IMR-90 (cell line): ENCODE measurements around the gene CAPN8. TPM values are rescaled to one million over a fixed set of nuclear protein-coding genes. Genes with fewer than 3 reads are reported as not detected.

Experiments used
- ATAC-seq: fragments of 200-7000 bp; cut with Tn5 transposase; 2 replicates; pipeline ENCODE4 v1.9.1; 2020; ENCODE audit warnings: low read depth, mild to moderate bottlenecking, moderate library complexity
- BruUV-seq: library from RNA; stranded (reverse); fragments of 400-500 nt; replicated peaks from 2 replicates; lab custom pipeline; 2021; lab: Mats Ljungman, UMichigan
- CTCF ChIA-PET: fragments of 300-600 bp; formaldehyde crosslinking; extraction: SDS; loops from one replicate; lab custom pipeline; 2021; ENCODE audit warnings: antibody characterized with exemption; lab: Yijun Ruan, JAX
- POLR2A ChIA-PET: fragments of 300-600 bp; sonication (Branson Sonifier 250); formaldehyde crosslinking; loops from one replicate; lab custom pipeline; 2022; ENCODE audit warnings: antibody characterized with exemption; ENCODE audit not compliant: unreplicated experiment; lab: Charles Lee
- DNase-seq: peaks from one replicate; pipeline ENCODE4 v3.0.0; 2013
- H2AFZ ChIP-seq: replicated peaks from 2 replicates; pipeline ENCODE3; 2013; ENCODE audit warnings: low read length, mild to moderate bottlenecking; ENCODE audit not compliant: poor library complexity
- H2AK5ac ChIP-seq: 2 replicates; pipeline ENCODE4 v1.6.1; 2013; ENCODE audit warnings: low read depth, low read length, inconsistent platforms
- H2AK9ac ChIP-seq: replicated peaks from 2 replicates; pipeline ENCODE3; 2013; ENCODE audit warnings: mild to moderate bottlenecking, low read depth, low read length, moderate library complexity; ENCODE audit not compliant: poor library complexity
- H2BK120ac ChIP-seq: 2 replicates; pipeline ENCODE4 v1.6.1; 2013; ENCODE audit warnings: low read depth, low read length, inconsistent platforms
- H2BK15ac ChIP-seq: 3 replicates; pipeline ENCODE4 v1.6.1; 2013; ENCODE audit warnings: low read depth, low read length, inconsistent platforms
- H2BK20ac ChIP-seq: 2 replicates; pipeline ENCODE4 v1.6.1; 2013; ENCODE audit warnings: low read depth, mild to moderate bottlenecking, inconsistent platforms, low read length, moderate library complexity
- H2BK5ac ChIP-seq: 2 replicates; pipeline ENCODE4 v1.6.1; 2013; ENCODE audit warnings: mild to moderate bottlenecking, low read depth, low read length, inconsistent platforms; ENCODE audit not compliant: poor library complexity, severe bottlenecking
- H3K14ac ChIP-seq: replicated peaks from 2 replicates; pipeline ENCODE4 v1.6.1; 2013; ENCODE audit warnings: low read depth, low read length, inconsistent platforms
- H3K18ac ChIP-seq: 2 replicates; pipeline ENCODE4 v1.6.1; 2013; ENCODE audit warnings: low read depth, low read length, control low read depth
- H3K23ac ChIP-seq: 2 replicates; pipeline ENCODE4 v1.6.1; 2013; ENCODE audit warnings: low read depth, low read length, inconsistent platforms
- H3K27ac ChIP-seq: 2 replicates; pipeline ENCODE4 v1.5.1; 2013; ENCODE audit warnings: mild to moderate bottlenecking, control low read depth, low read length; ENCODE audit not compliant: insufficient read depth
- H3K27me3 ChIP-seq: 2 replicates; pipeline ENCODE4 v1.6.1; 2013; ENCODE audit warnings: low read length; ENCODE audit not compliant: control insufficient read depth, insufficient read depth
- H3K36me3 ChIP-seq: 2 replicates; pipeline ENCODE4 v1.6.1; 2013; ENCODE audit warnings: low read length, mixed read lengths; ENCODE audit not compliant: control insufficient read depth, insufficient read depth
- H3K4ac ChIP-seq: 2 replicates; pipeline ENCODE4 v1.6.1; 2013; ENCODE audit warnings: low read depth, low read length, inconsistent platforms
- H3K4me1 ChIP-seq: 2 replicates; pipeline ENCODE4 v1.6.1; 2013; ENCODE audit warnings: low read length, mixed read lengths; ENCODE audit not compliant: control insufficient read depth, insufficient read depth
- H3K4me2 ChIP-seq: 2 replicates; pipeline ENCODE4 v1.6.1; 2013; ENCODE audit warnings: low read depth, mild to moderate bottlenecking, control low read depth, low read length, moderate library complexity
- H3K4me3 ChIP-seq: 2 replicates; pipeline ENCODE4 v1.5.1; 2013; ENCODE audit warnings: low read depth, mild to moderate bottlenecking, control low read depth, low read length, moderate library complexity; ENCODE audit not compliant: insufficient read depth
- H3K56ac ChIP-seq: 2 replicates; pipeline ENCODE4 v1.6.1; 2013; ENCODE audit warnings: low read length, inconsistent platforms; ENCODE audit not compliant: insufficient read depth; ENCODE audit errors: extremely low read depth
- H3K79me1 ChIP-seq, 2 experiments: 2 replicates each; pipeline ENCODE4 v1.6.1; 2013; ENCODE audit warnings: low read length in 2 of 2, inconsistent platforms in 1 of 2, low read depth in 1 of 2
- H3K9ac ChIP-seq: 2 replicates; pipeline ENCODE4 v1.6.1; 2013; ENCODE audit warnings: low read depth, low read length, control low read depth
- H3K9me1 ChIP-seq: 2 replicates; pipeline ENCODE4 v1.6.1; 2013; ENCODE audit warnings: low read length, inconsistent platforms; ENCODE audit not compliant: insufficient read depth
- H3K9me3 ChIP-seq: 2 replicates; pipeline ENCODE4 v1.6.1; 2013; ENCODE audit warnings: low read length; ENCODE audit not compliant: control insufficient read depth, insufficient read depth
- H4K20me1 ChIP-seq: 2 replicates; pipeline ENCODE4 v1.6.1; 2013; ENCODE audit warnings: low read length, inconsistent platforms; ENCODE audit not compliant: insufficient read depth
- H4K5ac ChIP-seq: 2 replicates; pipeline ENCODE4 v1.6.1; 2013; ENCODE audit warnings: mild to moderate bottlenecking, low read depth, low read length, control low read depth
- H4K8ac ChIP-seq, 2 experiments: 2 replicates each; pipeline ENCODE4 v1.6.1; 2013; ENCODE audit warnings: low read depth in 2 of 2, low read length in 2 of 2, control low read depth in 1 of 2, inconsistent platforms in 1 of 2
- H4K91ac ChIP-seq: 2 replicates; pipeline ENCODE4 v1.6.1; 2013; ENCODE audit warnings: low read depth, low read length, inconsistent platforms; ENCODE audit not compliant: insufficient read depth
- BHLHE40 ChIP-seq: fragments of 150-350 bp; IDR thresholded peaks from 2 replicates; pipeline ENCODE4 v1.6.1; 2016; ENCODE audit warnings: mild to moderate bottlenecking, low read depth, low read length
- CHD1 ChIP-seq: IDR thresholded peaks from 2 replicates; pipeline ENCODE4 v1.6.1; 2012; ENCODE audit warnings: low read depth, low read length, improper control_type of control experiment
- FOS ChIP-seq: fragments of 150-350 bp; IDR thresholded peaks from 2 replicates; pipeline ENCODE4 v1.6.1; 2016; ENCODE audit warnings: low read depth, low read length
- MXI1 ChIP-seq: IDR thresholded peaks from 2 replicates; pipeline ENCODE4 v1.6.1; 2012; ENCODE audit warnings: low read depth, mild to moderate bottlenecking, low read length, moderate library complexity, borderline replicate concordance
- RCOR1 ChIP-seq: IDR thresholded peaks from 2 replicates; pipeline ENCODE4 v1.6.1; 2012; ENCODE audit warnings: mild to moderate bottlenecking, low read length, improper control_type of control experiment; ENCODE audit not compliant: insufficient replicate concordance
- WGBS, 2 experiments: methylation state at CpG; one replicate each; pipeline versions ENCODE4 v1.1.5 to v1.1.7; 2013; ENCODE audit warnings: missing lambda C conversion rate in 2 of 2; ENCODE audit not compliant: insufficient read length in 1 of 2; ENCODE audit errors: extremely low coverage in 2 of 2; 5-methylcytosine and 5-hydroxymethylcytosine counted together
- dilution Hi-C: fragments of 300-500 bp; cut with HindIII; formaldehyde crosslinking; loops from one replicate; pipeline ENCODE4 v1.14.3; 2018; ENCODE audit warnings: low sequenced_read_pairs; ENCODE audit not compliant: unreplicated experiment
- in situ Hi-C: fragments of 300-500 bp; cut with MboI; formaldehyde crosslinking; loops from 3 replicates; pipeline ENCODE4 v1.14.3; 2019; ENCODE audit warnings: low sequenced_read_pairs, inconsistent platforms, mixed read lengths
- intact Hi-C: fragments of 100-400 bp; cut with micrococcal nuclease; formaldehyde crosslinking; loops from 2 replicates; pipeline ENCODE4 v1.10.0; 2022
- polyA plus RNA-seq, 3 experiments: library from polyadenylated mRNA; depleted of rRNA; stranded (reverse); fragments of >200 nt; gene quantifications; 2 replicates each; pipeline ENCODE4 v1.2.3, GENCODE V29; 2012; ENCODE audit warnings: low replicate concordance in 1 of 3
- total RNA-seq: library from RNA; depleted of rRNA; stranded (reverse); fragments of >200 nt; gene quantifications from 2 replicates; pipeline ENCODE4 v1.2.3, GENCODE V29; 2012

Gene CAPN8
- total and polyA plus RNA-seq, 2 of the 4 experiments (the other 2 are of a cell fraction) = not detected

GRCh38 chr1:223713546-223714420, 48.3 kb upstream of the CAPN8 start:
- H3K27me3 ChIP-seq = no peaks in the 10 kb centered on the region
- H3K18ac ChIP-seq = peak overlapping the region; percentile 75
- H2AK5ac ChIP-seq = peak overlapping the region; percentile 84
- dilution Hi-C loops = no loop called here
- H4K20me1 ChIP-seq = peaks cover 40% of the 10 kb centered on the region
- peak overlapping the region; percentile 99 for H3K4me3 ChIP-seq
- H4K8ac ChIP-seq = peak overlapping the region; percentile 64 to 89
- H3K79me1 ChIP-seq = peaks cover 17 to 69% of the 10 kb centered on the region in 2 experiments
- H3K9me3 ChIP-seq = no peaks in the 10 kb centered on the region
- ATAC-seq (no peak), DNase-seq (peak; percentile 26)
- H2BK20ac ChIP-seq = peak overlapping the region; percentile 62
- H2AK9ac ChIP-seq = peak overlapping the region; percentile 99
- peak overlapping the region; percentile 85 for H2BK120ac ChIP-seq
- peak overlapping the region; percentile 98 for H3K23ac ChIP-seq
- H2BK15ac ChIP-seq = peak overlapping the region; percentile 87; the same call in 2 of the 3 replicates
- ChIA-PET POLR2A (interaction anchor here (0.6 kb wide), 1 partner anchor 999 kb away, joined by 27 read pairs; no protein-coding TSS in a partner anchor), CTCF (interaction anchor here (3.5 kb wide), 1 partner anchor 36 kb away, joined by 21 read pairs; no protein-coding TSS in a partner anchor)
- peaks cover 36% of the 10 kb centered on the region for H3K4me1 ChIP-seq
- TF ChIP-seq CHD1 = no peak
- TF ChIP-seq MXI1 = no peak; the same call in 1 of the 2 replicates
- TF ChIP-seq RCOR1 = no peak
- no peak for TF ChIP-seq FOS
- TF ChIP-seq BHLHE40 = no peak
- in situ Hi-C loops = no loop called here
- peaks cover 14% of the 10 kb centered on the region for H3K9me1 ChIP-seq
- BruUV-seq = no TSS peak
- H4K5ac ChIP-seq = peak overlapping the region; percentile 56; the same call in 1 of the 2 replicates
- no peak overlapping the region for H2AFZ ChIP-seq
- intact Hi-C loops = loop anchor here (1.0 kb wide), 1 partner anchor 8 kb away; no protein-coding TSS in a partner anchor
- 18% methylated on average over 4 of the region's 7 CpGs; no CpG with 5 or more reads in 1 of the 2 experiments for WGBS, 2 experiments
- H3K9ac ChIP-seq = peak overlapping the region; percentile 96
- H3K56ac ChIP-seq = peak overlapping the region; percentile 91
- peak overlapping the region; percentile 83 for H4K91ac ChIP-seq
- H3K4ac ChIP-seq = peak overlapping the region; percentile 97
- peak overlapping the region; percentile 99 for H3K27ac ChIP-seq
- H3K14ac ChIP-seq = peak overlapping the region; percentile 95
- H2BK5ac ChIP-seq = peak overlapping the region; percentile 99
- H3K4me2 ChIP-seq = peak overlapping the region; percentile 90
- peaks cover 18% of the 10 kb centered on the region for H3K36me3 ChIP-seq
